K562 (cell line): Measurements from ENCODE around the gene GALNS. TPM values are rescaled to one million over a fixed set of nuclear protein-coding genes. Genes with fewer than 3 reads are reported as not detected.
A peak's percentile ranks its signal among the peaks of the same experiment; 100 is the strongest.

Source experiments
- CBX1 ChIP-seq: sonication (generic); IDR thresholded peaks from 2 replicates; pipeline ENCODE4 v1.6.1; 2016; ENCODE audit warnings: antibody characterized with exemption, low read depth, mild to moderate bottlenecking
- CBX2 ChIP-seq: fragments of 200-600 bp; sonication (generic); IDR thresholded peaks from one replicate; pipeline ENCODE4 v1.6.1; 2012; ENCODE audit warnings: mild to moderate bottlenecking, low read length, inconsistent platforms; ENCODE audit not compliant: insufficient read depth, poor library complexity, severe bottlenecking
- CEBPG ChIP-seq, 3 experiments: fragments of 200-800 bp in 1 of 3; sonication (Bioruptor generic) in 1 of 3; sonication (generic) in 1 of 3; formaldehyde crosslinking in 1 of 3; IDR thresholded peaks in 2 of 3; conservative IDR thresholded peaks in 1 of 3; 2 replicates each; pipeline versions ENCODE4 v1.6.1 to v1.8.0; 2016 to 2022; ENCODE audit warnings: missing compliant biosample characterization in 2 of 3, missing genetic modification characterization in 2 of 3, mild to moderate bottlenecking in 1 of 3, missing genetic modification reagents in 1 of 3
- DMBX1 ChIP-seq: fragments of 250-450 bp; sonication (Bioruptor Pico); IDR thresholded peaks from 2 replicates; pipeline ENCODE4 v1.8.0; 2022; ENCODE audit warnings: inconsistent platforms, mild to moderate bottlenecking, moderate library complexity, borderline replicate concordance
- EP400 ChIP-seq: fragments of 450-650 bp; IDR thresholded peaks from 2 replicates; pipeline ENCODE4 v1.6.1; 2017; ENCODE audit warnings: antibody characterized with exemption, mild to moderate bottlenecking, moderate library complexity
- ESRRA ChIP-seq: fragments of 450-650 bp; IDR thresholded peaks from 2 replicates; pipeline ENCODE4 v1.6.1; 2014; ENCODE audit warnings: low read depth, mild to moderate bottlenecking, moderate library complexity, borderline replicate concordance
- FOXK2 ChIP-seq, 2 experiments: fragments of 450-650 bp; IDR thresholded peaks in 1 of 2; conservative IDR thresholded peaks in 1 of 2; 2 replicates each; pipeline ENCODE4 v1.6.1; 2016; ENCODE audit warnings: low read depth in 2 of 2, mild to moderate bottlenecking in 1 of 2
- ILF3 ChIP-seq: fragments of 450-650 bp; IDR thresholded peaks from 2 replicates; pipeline ENCODE4 v1.6.1; 2018; ENCODE audit warnings: antibody characterized with exemption, mild to moderate bottlenecking, moderate library complexity, borderline replicate concordance
- JUN ChIP-seq, 2 experiments: sonication (generic) in 1 of 2; formaldehyde crosslinking in 1 of 2; IDR thresholded peaks; 2 replicates each; pipeline versions ENCODE4 v1.6.1 to v1.8.0; 2012 to 2022; ENCODE audit warnings: borderline replicate concordance in 2 of 2, mild to moderate bottlenecking in 2 of 2, improper control_type of control experiment in 1 of 2, low read depth in 1 of 2, low read length in 1 of 2, missing genetic modification reagents in 1 of 2
- KLF1 ChIP-seq: fragments of 450-650 bp; IDR thresholded peaks from 2 replicates; pipeline ENCODE4 v1.6.1; 2016; ENCODE audit warnings: missing genetic modification characterization, missing compliant biosample characterization
- NFIC ChIP-seq: fragments of 450-650 bp; IDR thresholded peaks from 2 replicates; pipeline ENCODE4 v1.6.1; 2017; ENCODE audit warnings: mild to moderate bottlenecking, inconsistent platforms
- POLR2H ChIP-seq: IDR thresholded peaks from 2 replicates; pipeline ENCODE4 v1.6.1; 2016; ENCODE audit warnings: missing genetic modification characterization, low read depth, mild to moderate bottlenecking, control low read depth, missing compliant biosample characterization, moderate library complexity
- SMAD3 ChIP-seq: fragments of 450-650 bp; formaldehyde crosslinking; conservative IDR thresholded peaks from 2 replicates; pipeline ENCODE4 v1.4.0; 2020; ENCODE audit warnings: mild to moderate bottlenecking
- SMARCA5 ChIP-seq: fragments of 450-650 bp; IDR thresholded peaks from 2 replicates; pipeline ENCODE4 v1.6.1; 2016
- SP1 ChIP-seq: sonication (generic); formaldehyde crosslinking; IDR thresholded peaks from 2 replicates; pipeline ENCODE4 v1.8.1; 2022; ENCODE audit warnings: mild to moderate bottlenecking, missing genetic modification reagents
- TAF1 ChIP-seq: IDR thresholded peaks from 2 replicates; pipeline ENCODE4 v1.6.1; 2011; ENCODE audit warnings: mild to moderate bottlenecking, low read length, moderate library complexity; ENCODE audit not compliant: insufficient read depth, control insufficient read depth, severe bottlenecking; ENCODE audit errors: extremely low read depth
- ZFP30 ChIP-seq: fragments of 250-450 bp; sonication (Bioruptor Pico); IDR thresholded peaks from 2 replicates; pipeline ENCODE4 v1.8.0; 2022; ENCODE audit warnings: moderate library complexity, mild to moderate bottlenecking, inconsistent platforms, borderline replicate concordance
- ZFPM2 ChIP-seq: fragments of 250-450 bp; sonication (Bioruptor Pico); IDR thresholded peaks from 2 replicates; pipeline ENCODE4 v1.5.1; 2022; ENCODE audit warnings: mild to moderate bottlenecking
- ZNF507 ChIP-seq: conservative IDR thresholded peaks from 2 replicates; pipeline ENCODE4 v1.6.1; 2017; ENCODE audit warnings: missing genetic modification characterization, missing compliant biosample characterization
- ZSCAN29 ChIP-seq: fragments of 450-650 bp; IDR thresholded peaks from 2 replicates; pipeline ENCODE4 v1.6.1; 2017
- ZSCAN32 ChIP-seq: fragments of 450-650 bp; formaldehyde crosslinking; IDR thresholded peaks from 2 replicates; pipeline ENCODE4 v1.4.0; 2020; ENCODE audit warnings: mild to moderate bottlenecking, moderate library complexity
- polyA plus RNA-seq, 8 experiments: library from polyadenylated mRNA; depleted of rRNA in 4 of 8; stranded (reverse) in 5 of 8; unstranded in 3 of 8; fragments of >200 nt; fragmentation: Nextera tagmentation in 2 of 8; fragmentation: Illumina TruSeq in 1 of 8; extraction: Ambion mirVana in 2 of 8; extraction: Trizol in 1 of 8; gene quantifications; 2 replicates each; pipeline versions ENCODE4 v1.2.1 to v1.2.3, GENCODE V29; 2011 to 2014; ENCODE audit warnings: inconsistent platforms in 1 of 8, missing spikeins in 1 of 8
- total RNA-seq, 7 experiments: library from RNA; depleted of rRNA in 6 of 7; stranded (reverse); fragments of >200 nt in 6 of 7; fragmentation: Illumina TruSeq in 2 of 7; extraction: Trizol in 2 of 7; gene quantifications; 2 replicates each; pipeline versions ENCODE4 v1.2.1 to v1.2.3, GENCODE V29; 2011 to 2021; ENCODE audit warnings: low replicate concordance in 1 of 7
- TF ChIP-seq, protein P1 (sequence below): sonication (generic); formaldehyde crosslinking; IDR thresholded peaks from 2 replicates; pipeline ENCODE4 v1.8.1; 2022; ENCODE audit warnings: missing genetic modification reagents
- TF ChIP-seq, protein P2 (sequence below): fragments of 450-650 bp; formaldehyde crosslinking; IDR thresholded peaks from 2 replicates; pipeline ENCODE4 v1.4.0; 2022; ENCODE audit warnings: mild to moderate bottlenecking, moderate library complexity
- TF ChIP-seq, protein P3 (sequence below), 2 experiments: IDR thresholded peaks; 2 replicates each; pipeline ENCODE4 v1.6.1; 2011; ENCODE audit warnings: borderline replicate concordance in 1 of 2, control low read depth in 1 of 2, low read depth in 1 of 2, low read length in 1 of 2, mild to moderate bottlenecking in 1 of 2, mixed read lengths in 1 of 2, moderate library complexity in 1 of 2; ENCODE audit not compliant: insufficient read depth in 1 of 2, insufficient read length in 1 of 2, poor library complexity in 1 of 2, severe bottlenecking in 1 of 2; ENCODE audit errors: extremely low read depth in 1 of 2

GALNS gene
- total and polyA plus RNA-seq, 9 of the 15 experiments (the other 6 are each of a cell fraction or from before 2014, with no cell fraction given) = 0.38 to 13.2 (median 4.3) TPM

DNA sequence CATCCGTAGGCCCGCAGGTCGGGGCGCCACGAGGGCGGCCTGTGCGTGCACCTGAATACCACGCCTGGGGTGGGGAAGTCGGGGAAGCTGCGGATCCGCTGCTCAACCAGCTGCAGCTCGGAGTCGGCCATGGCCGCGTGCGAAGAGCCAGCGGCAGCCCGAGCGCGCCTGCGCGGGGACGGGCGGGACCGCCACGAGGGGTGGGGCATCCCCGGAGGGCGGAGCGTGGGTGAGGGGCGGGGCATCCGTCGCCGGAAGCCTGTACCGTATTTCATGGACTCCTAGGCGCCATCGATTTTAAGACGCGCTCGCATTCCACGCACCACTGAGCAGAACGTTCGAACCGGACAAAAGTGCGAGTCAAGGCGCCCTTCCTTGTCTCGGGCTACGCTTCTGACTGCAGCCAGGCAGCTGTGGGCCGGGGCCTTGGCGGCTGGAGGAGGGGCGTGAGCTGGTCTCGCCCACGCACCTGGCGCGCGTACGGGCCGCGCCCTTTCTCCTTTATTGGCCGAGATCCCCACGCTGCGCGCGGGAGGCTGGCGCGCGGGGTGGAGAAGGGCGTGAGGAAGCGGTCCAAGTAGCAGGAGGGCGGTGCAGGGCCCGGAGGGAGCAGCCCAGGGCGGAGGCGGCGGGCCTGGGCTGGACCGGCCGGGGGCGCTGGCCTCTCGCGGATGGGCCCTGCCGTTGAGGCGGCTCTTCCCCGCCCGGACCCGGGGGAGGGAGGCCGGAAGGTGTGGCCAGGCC is 44.8 kb downstream of the GALNS start, which contains the start of gene APRT (continued):
- no peak for TF ChIP-seq DMBX1 (CRISPR knock-in tag)
- no peak for TF ChIP-seq JUN (IDR thresholded peaks at IDR 0.05; ENCODE audit: borderline replicate concordance, low read depth, low read length)
- peak; percentile 48; the same call in 1 of the 2 replicates for TF ChIP-seq JUN (CRISPR knock-in tag; IDR thresholded peaks at IDR 0.05; ENCODE audit: borderline replicate concordance)
- TF ChIP-seq CEBPG (CRISPR knock-in tag; IDR thresholded peaks at IDR 0.05) = no peak
- TF ChIP-seq CEBPG (tag; conservative IDR thresholded peaks at IDR 0.05 in 1 of 2, IDR thresholded peaks at IDR 0.05 in 1 of 2) = no peak
- TF ChIP-seq, protein P1, sequence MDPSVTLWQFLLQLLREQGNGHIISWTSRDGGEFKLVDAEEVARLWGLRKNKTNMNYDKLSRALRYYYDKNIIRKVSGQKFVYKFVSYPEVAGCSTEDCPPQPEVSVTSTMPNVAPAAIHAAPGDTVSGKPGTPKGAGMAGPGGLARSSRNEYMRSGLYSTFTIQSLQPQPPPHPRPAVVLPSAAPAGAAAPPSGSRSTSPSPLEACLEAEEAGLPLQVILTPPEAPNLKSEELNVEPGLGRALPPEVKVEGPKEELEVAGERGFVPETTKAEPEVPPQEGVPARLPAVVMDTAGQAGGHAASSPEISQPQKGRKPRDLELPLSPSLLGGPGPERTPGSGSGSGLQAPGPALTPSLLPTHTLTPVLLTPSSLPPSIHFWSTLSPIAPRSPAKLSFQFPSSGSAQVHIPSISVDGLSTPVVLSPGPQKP (CRISPR knock-in tag) = no peak
- 0 out of 2 replicates have a peak, but pooled peaks have one; percentile 27 for TF ChIP-seq SMAD3 (CRISPR knock-in tag)
- TF ChIP-seq ZFPM2 = no peak
- peak; percentile 65 for TF ChIP-seq TAF1
- TF ChIP-seq SP1 = peak; percentile 88
- TF ChIP-seq, protein P2, sequence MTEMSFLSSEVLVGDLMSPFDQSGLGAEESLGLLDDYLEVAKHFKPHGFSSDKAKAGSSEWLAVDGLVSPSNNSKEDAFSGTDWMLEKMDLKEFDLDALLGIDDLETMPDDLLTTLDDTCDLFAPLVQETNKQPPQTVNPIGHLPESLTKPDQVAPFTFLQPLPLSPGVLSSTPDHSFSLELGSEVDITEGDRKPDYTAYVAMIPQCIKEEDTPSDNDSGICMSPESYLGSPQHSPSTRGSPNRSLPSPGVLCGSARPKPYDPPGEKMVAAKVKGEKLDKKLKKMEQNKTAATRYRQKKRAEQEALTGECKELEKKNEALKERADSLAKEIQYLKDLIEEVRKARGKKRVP (CRISPR knock-in tag) = no peak
- TF ChIP-seq SMARCA5 = 0 out of 2 replicates have a peak, but pooled peaks have one; percentile 15
- TF ChIP-seq CBX1 = peak; percentile 85; the same call in 1 of the 2 replicates
- peak; percentile 89 for TF ChIP-seq EP400
- peak; percentile 66; the same call in 1 of the 2 replicates for TF ChIP-seq ZSCAN32 (CRISPR knock-in tag)
- peak; percentile 87 for TF ChIP-seq NFIC
- peak; percentile 53; the same call in 1 of the 2 replicates for TF ChIP-seq ESRRA
- 0 out of 2 replicates have a peak, but pooled peaks have one; percentile 24 for TF ChIP-seq ZSCAN29
- peak in 1 of 2 experiments; percentile 14; a peak in 1 of 4 replicates for TF ChIP-seq FOXK2 (conservative IDR thresholded peaks at IDR 0.05 in 1 of 2, IDR thresholded peaks at IDR 0.05 in 1 of 2; ENCODE audit: low read depth in 2 of 2)
- TF ChIP-seq POLR2H (tag) = peak; percentile 71
- TF ChIP-seq ZNF507 (tag) = no peak
- peak; percentile 88 for TF ChIP-seq KLF1
- TF ChIP-seq, protein P3, sequence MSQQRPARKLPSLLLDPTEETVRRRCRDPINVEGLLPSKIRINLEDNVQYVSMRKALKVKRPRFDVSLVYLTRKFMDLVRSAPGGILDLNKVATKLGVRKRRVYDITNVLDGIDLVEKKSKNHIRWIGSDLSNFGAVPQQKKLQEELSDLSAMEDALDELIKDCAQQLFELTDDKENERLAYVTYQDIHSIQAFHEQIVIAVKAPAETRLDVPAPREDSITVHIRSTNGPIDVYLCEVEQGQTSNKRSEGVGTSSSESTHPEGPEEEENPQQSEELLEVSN (IDR thresholded peaks at IDR 0.05; ENCODE audit: borderline replicate concordance in 1 of 2, extremely low read depth in 1 of 2, insufficient read depth in 1 of 2, insufficient read length in 1 of 2, low read depth in 1 of 2, low read length in 1 of 2, poor library complexity in 1 of 2, severe bottlenecking in 1 of 2) = peak; percentile 65 to 87
- TF ChIP-seq ZFP30 (CRISPR knock-in tag) = no peak
- TF ChIP-seq ILF3 = peak; percentile 44; the same call in 1 of the 2 replicates
- no peak for TF ChIP-seq CBX2
